HCT116 (cell line): ENCODE results near the gene FBXL7.

Experiments
- CTCF ChIP-seq, 3 experiments: fragments of 200-600 bp in 1 of 3; sonication (generic) in 1 of 3; IDR thresholded peaks in 2 of 3; conservative IDR thresholded peaks in 1 of 3; 2 replicates each; pipeline ENCODE4 v1.5.1; 2012 to 2017; ENCODE audit warnings: low read depth in 2 of 3, low read length in 2 of 3, antibody characterized with exemption in 1 of 3, borderline replicate concordance in 1 of 3, control low read depth in 1 of 3, mild to moderate bottlenecking in 1 of 3, mixed read lengths in 1 of 3, mixed run types in 1 of 3, moderate library complexity in 1 of 3; ENCODE audit not compliant: insufficient read depth in 1 of 3
- ELF1 ChIP-seq: IDR thresholded peaks from 2 replicates; pipeline ENCODE4 v1.6.1; 2012; ENCODE audit warnings: low read depth, borderline replicate concordance
- JUND ChIP-seq: IDR thresholded peaks from 2 replicates; pipeline ENCODE4 v1.6.1; 2012
- MAX ChIP-seq: IDR thresholded peaks from 2 replicates; pipeline ENCODE4 v1.6.1; 2012
- POLR2A ChIP-seq: IDR thresholded peaks from 2 replicates; pipeline ENCODE4 v1.7.0; 2011; ENCODE audit warnings: borderline replicate concordance; ENCODE audit not compliant: insufficient read depth, insufficient read length; ENCODE audit errors: extremely low read depth
- POLR2AphosphoS5 ChIP-seq: IDR thresholded peaks from 2 replicates; pipeline ENCODE4 v1.6.1; 2011; ENCODE audit warnings: mild to moderate bottlenecking, low read depth, low read length, moderate library complexity
- ZNF274 ChIP-seq: fragments of 200-500 bp; sonication (Bioruptor generic); IDR thresholded peaks from 2 replicates; pipeline ENCODE4 v1.6.1; 2014; ENCODE audit warnings: mild to moderate bottlenecking, low read depth, low read length, inconsistent platforms

GRCh38 chr5:15880201-15880600, 380.2 kb downstream of the FBXL7 start:
- no peak for TF ChIP-seq ZNF274
- TF ChIP-seq POLR2AphosphoS5, result no peak
- no peak for TF ChIP-seq POLR2A
- TF ChIP-seq CTCF (IDR thresholded peaks at IDR 0.05 in 2 of 3, conservative IDR thresholded peaks at IDR 0.05 in 1 of 3; ENCODE audit: borderline replicate concordance in 1 of 3, insufficient read depth in 1 of 3, low read depth in 2 of 3, low read length in 2 of 3), result no peak
- no peak for TF ChIP-seq JUND
- no peak for TF ChIP-seq ELF1
- no peak for TF ChIP-seq MAX
